WTC11 (cell line): ENCODE results near the gene CABP7.

Experiments
- ATF2 ChIP-seq: sonication (generic); formaldehyde crosslinking; IDR thresholded peaks from 2 replicates; pipeline ENCODE4 v1.8.1; 2022; ENCODE audit warnings: low read depth, missing genetic modification reagents, borderline replicate concordance
- ATF6 ChIP-seq: sonication (generic); formaldehyde crosslinking; IDR thresholded peaks from 2 replicates; pipeline ENCODE4 v1.8.1; 2023; ENCODE audit warnings: mild to moderate bottlenecking, missing genetic modification reagents
- CTCF ChIP-seq: fragments of 200-600 bp; IDR thresholded peaks from 2 replicates; pipeline ENCODE4 v1.8.0; 2022; ENCODE audit warnings: antibody characterized with exemption
- NR2C2 ChIP-seq: sonication (generic); formaldehyde crosslinking; IDR thresholded peaks from 2 replicates; pipeline ENCODE4 v1.8.0; 2022; ENCODE audit warnings: mild to moderate bottlenecking, missing genetic modification reagents
- NR3C1 ChIP-seq: sonication (generic); formaldehyde crosslinking; conservative IDR thresholded peaks from 2 replicates; pipeline ENCODE4 v1.8.1; 2023; ENCODE audit warnings: low read depth, mild to moderate bottlenecking, missing genetic modification reagents
- PREB ChIP-seq: sonication (generic); formaldehyde crosslinking; IDR thresholded peaks from 2 replicates; pipeline ENCODE4 v1.8.1; 2022; ENCODE audit warnings: mild to moderate bottlenecking, missing genetic modification reagents, moderate library complexity, borderline replicate concordance
- STAT6 ChIP-seq: sonication (generic); formaldehyde crosslinking; conservative IDR thresholded peaks from 2 replicates; pipeline ENCODE4 v1.8.1; 2023; ENCODE audit warnings: mild to moderate bottlenecking, low read depth, missing genetic modification reagents, moderate library complexity
- TP53 ChIP-seq: sonication (generic); formaldehyde crosslinking; IDR thresholded peaks from 2 replicates; pipeline ENCODE4 v1.8.1; 2023; ENCODE audit warnings: mild to moderate bottlenecking, missing genetic modification reagents
- USF2 ChIP-seq: sonication (generic); formaldehyde crosslinking; IDR thresholded peaks from 2 replicates; pipeline ENCODE4 v1.8.1; 2023; ENCODE audit warnings: mild to moderate bottlenecking, missing genetic modification reagents, moderate library complexity
- ZNF416 ChIP-seq: fragments of 250-450 bp; sonication (Bioruptor Pico); IDR thresholded peaks from 2 replicates; pipeline ENCODE4 v1.9.0; 2021; ENCODE audit warnings: mild to moderate bottlenecking, inconsistent platforms
- ZNF423 ChIP-seq: fragments of 250-450 bp; sonication (Bioruptor Pico); IDR thresholded peaks from 2 replicates; pipeline ENCODE4 v2.1.2; 2022; ENCODE audit warnings: mild to moderate bottlenecking, moderate library complexity
- ZSCAN18 ChIP-seq: fragments of 250-450 bp; sonication (Bioruptor Pico); IDR thresholded peaks from 2 replicates; pipeline ENCODE4 v2.1.2; 2022; ENCODE audit warnings: mild to moderate bottlenecking, moderate library complexity

- TF ChIP-seq ZNF423 (CRISPR knock-in tag) (no peak), TP53 (CRISPR knock-in tag) (no peak), CTCF (no peak), NR3C1 (no peak), ZSCAN18 (CRISPR knock-in tag) (no peak), USF2 (no peak), STAT6 (CRISPR knock-in tag) (no peak), ATF2 (CRISPR knock-in tag) (no peak), ZNF416 (CRISPR knock-in tag) (no peak), PREB (no peak), ATF6 (CRISPR knock-in tag) (no peak), NR2C2 (CRISPR knock-in tag) (no peak)
Measured at GRCh38 chr22:29670626-29671025, 49.2 kb upstream of the CABP7 start.
